HepG2 (cell line): ENCODE results near the gene ENAH. TPM values are rescaled to one million over a fixed set of nuclear protein-coding genes. Genes with fewer than 3 reads are reported as not detected.
A peak's percentile ranks its signal among the peaks of the same experiment; 100 is the strongest.

Experiments
- AKNA ChIP-seq: sonication (generic); formaldehyde crosslinking; IDR thresholded peaks from 2 replicates; pipeline ENCODE4 v1.4.0; 2020; ENCODE audit warnings: missing genetic modification reagents, borderline replicate concordance
- DDIT3 ChIP-seq: sonication (generic); formaldehyde crosslinking; IDR thresholded peaks from 2 replicates; pipeline ENCODE4 v1.4.0; 2020; ENCODE audit warnings: mild to moderate bottlenecking, missing genetic modification reagents
- EZH2 ChIP-seq: conservative IDR thresholded peaks from 2 replicates; pipeline ENCODE4 v1.6.1; 2012; ENCODE audit warnings: mild to moderate bottlenecking, low read depth, low read length, moderate library complexity
- HMGXB4 ChIP-seq, 2 experiments: sonication (generic) in 1 of 2; formaldehyde crosslinking in 1 of 2; IDR thresholded peaks; 2 replicates each; pipeline versions ENCODE4 v1.4.0 to v1.6.1; 2018 to 2020; ENCODE audit warnings: missing genetic modification reagents in 2 of 2, borderline replicate concordance in 1 of 2, low read depth in 1 of 2, mild to moderate bottlenecking in 1 of 2, missing biosample characterization in 1 of 2
- HOXA7 ChIP-seq: sonication (generic); formaldehyde crosslinking; IDR thresholded peaks from 2 replicates; pipeline ENCODE4 v1.8.1; 2022; ENCODE audit warnings: mild to moderate bottlenecking, missing genetic modification reagents, moderate library complexity
- KLF9 ChIP-seq: IDR thresholded peaks from 2 replicates; pipeline ENCODE4 v1.6.1; 2016; ENCODE audit warnings: low read depth
- NPAS2 ChIP-seq: sonication (generic); formaldehyde crosslinking; IDR thresholded peaks from 2 replicates; pipeline ENCODE4 v1.8.0; 2022; ENCODE audit warnings: mild to moderate bottlenecking, missing genetic modification reagents, borderline replicate concordance
- PCBP2 ChIP-seq: fragments of 200-400 bp; formaldehyde crosslinking; optimal IDR thresholded peaks from 2 replicates; pipeline ENCODE3; 2018; ENCODE audit warnings: low read length, low read depth; ENCODE audit not compliant: poor library complexity, severe bottlenecking
- RELA ChIP-seq: sonication (generic); formaldehyde crosslinking; IDR thresholded peaks from 2 replicates; pipeline ENCODE4 v1.4.0; 2020; ENCODE audit warnings: missing genetic modification reagents
- SIX1 ChIP-seq: sonication (generic); formaldehyde crosslinking; IDR thresholded peaks from 2 replicates; pipeline ENCODE4 v1.4.0; 2020; ENCODE audit warnings: missing genetic modification reagents, borderline replicate concordance
- TBX3 ChIP-seq: fragments of 450-650 bp; IDR thresholded peaks from 2 replicates; pipeline ENCODE4 v1.6.1; 2017; ENCODE audit warnings: antibody characterized with exemption, mild to moderate bottlenecking, inconsistent platforms, borderline replicate concordance
- TFDP1 ChIP-seq: IDR thresholded peaks from 2 replicates; pipeline ENCODE4 v1.6.1; 2016; ENCODE audit warnings: missing compliant biosample characterization, missing genetic modification reagents, borderline replicate concordance
- UBTF ChIP-seq: sonication (generic); formaldehyde crosslinking; IDR thresholded peaks from 2 replicates; pipeline ENCODE4 v1.4.0; 2020; ENCODE audit warnings: mild to moderate bottlenecking, missing genetic modification reagents
- YEATS4 ChIP-seq: sonication (generic); formaldehyde crosslinking; IDR thresholded peaks from 2 replicates; pipeline ENCODE4 v1.4.0; 2020; ENCODE audit warnings: missing genetic modification reagents, borderline replicate concordance
- YY1 ChIP-seq: IDR thresholded peaks from 2 replicates; pipeline ENCODE4 v1.6.1; 2011; ENCODE audit warnings: low read length, low read depth, moderate library complexity, mild to moderate bottlenecking; ENCODE audit not compliant: insufficient read depth, insufficient replicate concordance
- ZNF12 ChIP-seq: sonication (generic); formaldehyde crosslinking; IDR thresholded peaks from 2 replicates; pipeline ENCODE4 v1.5.0; 2020; ENCODE audit warnings: missing genetic modification reagents
- ZNF136 ChIP-seq: sonication (generic); formaldehyde crosslinking; IDR thresholded peaks from 2 replicates; pipeline ENCODE4 v1.8.1; 2022; ENCODE audit warnings: low read depth, mild to moderate bottlenecking, moderate library complexity, missing genetic modification reagents
- ZNF747 ChIP-seq: sonication (generic); formaldehyde crosslinking; IDR thresholded peaks from 2 replicates; pipeline ENCODE4 v1.8.1; 2023; ENCODE audit warnings: missing genetic modification reagents, mild to moderate bottlenecking, borderline replicate concordance
- polyA plus RNA-seq, 8 experiments: library from polyadenylated mRNA; depleted of rRNA in 3 of 8; stranded (reverse) in 7 of 8; unstranded in 1 of 8; fragments of >200 nt; fragmentation: Illumina TruSeq in 4 of 8; extraction: Trizol in 4 of 8; gene quantifications; 2 replicates each; pipeline versions ENCODE4 v1.2.1 to v1.2.3, GENCODE V29; 2011 to 2016; ENCODE audit warnings: low read depth in 4 of 8, missing spikeins in 1 of 8, mixed read lengths in 1 of 8; ENCODE audit not compliant: insufficient read depth in 1 of 8
- total RNA-seq, 5 experiments: library from RNA; depleted of rRNA; stranded (reverse); fragments of >200 nt; fragmentation: Illumina TruSeq; extraction: Trizol; gene quantifications; 2 replicates each; pipeline ENCODE4 v1.2.3, GENCODE V29; 2016; ENCODE audit warnings: low read depth in 1 of 5

The ENAH gene
- total and polyA plus RNA-seq, 2 of the 13 experiments (the other 11 are each of a cell fraction or from before 2014, with no cell fraction given): 22.1 to 58.3 TPM

GRCh38 chr1:225652729-225653462 is at the start of gene ENAH (continued):
- 0 out of 2 replicates have a peak, but pooled peaks have one; percentile 13 for TF ChIP-seq UBTF (CRISPR knock-in tag)
- TF ChIP-seq DDIT3 (CRISPR knock-in tag): no peak
- peak; percentile 34 for TF ChIP-seq YY1
- no peak for TF ChIP-seq HOXA7
- no peak for TF ChIP-seq NPAS2
- no peak for TF ChIP-seq YEATS4 (CRISPR knock-in tag)
- no peak for TF ChIP-seq ZNF136 (CRISPR knock-in tag)
- no peak for TF ChIP-seq AKNA
- TF ChIP-seq KLF9 (CRISPR knock-in tag): no peak
- TF ChIP-seq HMGXB4 (CRISPR knock-in tag; IDR thresholded peaks at IDR 0.05; ENCODE audit: borderline replicate concordance in 1 of 2, low read depth in 1 of 2): no peak
- TF ChIP-seq EZH2: no peak
- TF ChIP-seq ZNF12 (CRISPR knock-in tag): 0 out of 2 replicates have a peak, but pooled peaks have one; percentile 29
- TF ChIP-seq ZNF747 (CRISPR knock-in tag): no peak
- TF ChIP-seq PCBP2: no peak
- TF ChIP-seq SIX1 (CRISPR knock-in tag): no peak
- no peak for TF ChIP-seq TBX3
- no peak for TF ChIP-seq RELA (CRISPR knock-in tag)
- TF ChIP-seq TFDP1 (CRISPR knock-in tag): peak; percentile 40; the same call in 1 of the 2 replicates
